GM19238 (cell line): ENCODE measurements around the gene DDA1.
"Not testable (repeated sequence)": the region's sequence is repeated elsewhere in the genome, so short reads cannot be mapped to it uniquely, and the experiment has no call there.

Experiments used
- DNase-seq: peaks from one replicate; pipeline ENCODE4 v3.0.0; 2011; ENCODE audit warnings: low spot score; ENCODE audit not compliant: insufficient read length

Gene DDA1

GRCh38 chr19:17309198-17309964, at the start of gene DDA1:
Gene DDA1, plus strand, starts transcription at chr19:17309563. Its CDS starts 92 bp downstream, at chr19:17309655.
- DNase-seq: peak; percentile 98

DNA sequence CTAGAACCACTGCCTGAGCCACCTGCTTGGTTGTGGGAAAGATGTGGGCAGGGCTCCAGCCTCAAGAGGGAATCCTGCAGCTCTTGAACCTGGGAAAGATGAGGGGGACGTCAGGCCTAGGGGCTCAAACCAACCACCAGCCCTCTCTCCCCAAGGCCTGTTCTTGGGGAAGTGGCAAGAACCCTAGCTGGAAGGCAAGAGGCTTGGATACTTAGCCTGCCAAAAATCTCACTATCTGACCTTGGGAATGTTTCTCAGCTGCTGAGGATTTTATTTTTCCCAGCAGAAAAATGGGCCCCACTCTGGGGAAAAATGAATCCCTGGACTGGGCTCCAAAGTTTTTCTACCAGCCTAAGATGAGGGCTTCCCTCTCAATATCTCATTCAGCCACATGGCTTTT, 49.4 kb upstream of the DDA1 start:
- no peak for DNase-seq

GRCh38 chr19:17260842-17261325, 48.5 kb upstream of the DDA1 start:
- DNase-seq: peak; percentile 94

DNA sequence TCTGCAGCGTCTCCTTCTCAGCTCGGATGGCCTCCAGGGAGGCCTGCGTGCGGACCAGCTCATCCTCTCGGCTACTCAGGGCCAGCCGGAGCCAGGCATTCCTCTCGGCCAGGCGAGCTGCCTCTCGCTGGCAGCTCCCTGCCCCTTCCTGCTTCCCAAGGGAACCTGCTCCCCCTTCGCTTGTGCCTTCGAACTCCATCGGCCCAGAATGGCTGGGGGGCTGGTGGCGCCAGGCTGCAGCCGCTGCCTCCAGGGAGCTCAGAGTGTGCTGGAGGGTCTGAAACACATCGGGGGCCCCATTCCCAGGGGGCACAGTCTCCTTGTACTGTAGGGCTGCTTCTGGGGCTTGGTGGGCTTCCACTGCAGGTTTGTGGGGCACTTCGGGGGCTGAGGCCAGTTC, 46.8 kb upstream of the DDA1 start:
- DNase-seq: no peak

GRCh38 chr19:17263712-17264640, 45.4 kb upstream of the DDA1 start:
- DNase-seq: no peak

GRCh38 chr19:17264641-17264979, 44.8 kb upstream of the DDA1 start, which contains the start of gene USHBP1:
Gene USHBP1, minus strand, starts transcription at chr19:17264745. Its CDS starts 446 bp downstream, at chr19:17264299.
- DNase-seq: no peak

GRCh38 chr19:17266026-17266425, 43.3 kb upstream of the DDA1 start:
- DNase-seq: no peak

DNA sequence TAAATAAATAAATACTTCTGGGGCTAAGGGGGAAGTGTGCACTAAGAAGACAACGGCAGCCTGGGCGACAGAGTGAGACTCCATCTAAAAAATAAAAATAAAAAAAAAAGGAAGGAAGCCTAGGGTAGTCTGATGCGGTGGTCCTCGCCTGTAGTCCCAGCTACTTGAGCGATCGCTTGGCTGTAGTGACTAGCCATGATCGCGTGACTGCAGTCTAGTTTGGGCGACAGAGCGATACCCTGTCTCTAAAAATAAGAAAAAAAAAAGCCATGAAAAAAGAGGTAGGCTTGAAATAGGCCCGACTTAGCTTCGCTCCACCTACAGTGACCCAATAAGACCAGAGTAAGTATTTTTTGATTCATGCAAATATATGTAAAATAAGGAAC, 42.8 kb upstream of the DDA1 start:
- no peak for DNase-seq

- DNase-seq: peak; percentile 98
Observed at GRCh38 chr19:17266975-17267788, 42.2 kb upstream of the DDA1 start, which contains the start of gene BABAM1. Gene BABAM1, plus strand, starts transcription at chr19:17267443. Its CDS starts 1,364 bp downstream, at chr19:17268807.

- DNase-seq: no peak
Observed at GRCh38 chr19:17268754-17269153, 40.6 kb upstream of the DDA1 start.

DNA sequence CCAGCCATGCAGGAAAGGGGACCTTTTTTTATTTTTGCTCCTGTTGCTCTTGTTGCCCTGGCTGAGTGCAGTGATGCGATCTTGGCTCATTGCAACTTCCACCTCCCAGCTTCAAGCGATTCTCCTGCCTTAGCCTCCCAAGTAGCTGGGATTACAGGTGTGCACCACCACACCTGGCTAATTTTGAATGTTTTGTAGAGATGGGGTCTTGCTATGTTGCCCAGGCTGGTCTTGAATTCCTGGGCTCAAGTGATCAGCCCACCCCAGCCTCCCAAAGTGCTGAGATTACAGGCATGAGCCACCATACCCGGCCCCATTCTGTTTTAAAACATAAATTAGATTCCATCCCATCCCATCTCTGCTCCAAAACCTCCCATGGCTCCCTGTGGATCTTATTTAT, 34.5 kb upstream of the DDA1 start:
- not testable (repeated sequence) for DNase-seq

- no peak for DNase-seq
Observed at GRCh38 chr19:17275441-17276175, 33.8 kb upstream of the DDA1 start.

DNA sequence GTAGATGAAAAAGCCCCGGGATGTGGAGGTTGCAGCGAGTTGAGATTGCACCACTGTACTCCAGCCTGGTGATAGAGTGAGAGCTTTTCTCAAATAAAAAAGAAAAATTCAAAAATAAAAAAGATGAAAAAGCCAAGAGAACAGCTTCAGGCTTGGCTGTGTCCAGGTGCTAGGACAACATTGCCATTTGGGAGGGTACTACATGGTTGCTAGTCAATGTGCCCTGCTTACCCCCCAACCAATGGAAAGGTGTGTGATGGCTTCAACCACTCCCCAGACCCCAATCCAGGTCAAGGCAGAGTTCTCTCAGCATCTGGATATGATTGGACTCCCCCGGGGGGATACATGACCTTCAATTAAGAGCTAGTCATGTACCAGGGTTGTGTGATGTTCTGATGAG, 29.9 kb upstream of the DDA1 start:
- DNase-seq: no peak

- peak; percentile 56 for DNase-seq
Observed at GRCh38 chr19:17281391-17282304, 27.7 kb upstream of the DDA1 start, which contains the start of gene ANKLE1. Gene ANKLE1, plus strand, starts transcription at chr19:17281901. Its CDS starts 20 bp downstream, at chr19:17281921.

DNA sequence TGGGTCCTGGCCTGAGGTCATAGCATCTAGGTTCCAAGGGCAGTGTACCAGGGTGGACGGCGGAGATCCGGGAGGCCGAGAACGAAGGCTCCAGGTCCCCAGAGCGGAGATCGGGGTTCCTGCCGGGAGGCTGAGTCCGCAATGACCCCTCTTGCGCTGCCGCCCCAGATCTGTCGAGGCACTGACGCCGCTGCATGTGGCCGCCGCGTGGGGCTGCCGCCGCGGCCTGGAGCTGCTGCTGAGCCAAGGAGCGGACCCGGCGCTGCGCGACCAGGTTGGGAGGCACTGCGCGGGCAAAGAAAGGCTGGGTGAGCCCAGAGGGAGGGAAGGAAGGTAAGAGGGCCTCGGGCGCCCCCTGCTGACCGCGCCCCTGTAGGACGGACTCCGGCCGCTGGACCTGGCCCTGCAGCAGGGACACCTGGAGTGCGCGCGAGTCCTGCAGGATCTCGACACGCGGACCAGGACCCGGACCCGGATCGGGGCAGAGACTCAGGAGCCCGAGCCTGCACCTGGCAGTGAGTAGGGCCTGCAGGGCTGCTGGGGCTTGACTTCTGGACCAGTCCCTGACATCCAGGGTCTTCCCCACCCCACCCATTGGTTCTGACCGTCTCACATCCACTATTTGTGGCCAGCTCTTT, 26.8 kb upstream of the DDA1 start:
- peak; percentile 80 for DNase-seq

DNA sequence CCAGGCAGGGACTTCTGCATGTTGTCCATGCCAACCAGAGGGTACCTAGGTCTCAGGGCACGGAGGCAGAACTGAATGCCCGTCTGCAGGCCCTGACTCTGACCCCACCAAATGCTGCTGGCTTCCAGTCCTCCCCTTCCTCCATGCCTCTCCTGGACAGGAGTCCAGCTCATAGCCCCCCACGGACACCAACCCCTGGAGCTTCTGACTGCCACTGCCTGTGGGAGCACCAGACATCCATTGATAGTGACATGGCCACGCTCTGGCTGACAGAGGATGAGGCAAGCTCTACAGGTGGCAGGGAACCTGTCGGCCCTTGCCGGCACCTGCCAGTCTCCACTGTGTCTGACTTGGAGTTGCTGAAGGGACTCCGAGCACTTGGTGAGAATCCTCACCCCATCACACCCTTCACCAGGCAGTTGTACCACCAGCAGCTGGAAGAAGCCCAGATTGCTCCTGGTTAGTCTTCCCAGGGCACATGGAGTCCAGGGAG, 25.8 kb upstream of the DDA1 start:
- DNase-seq: no peak

GRCh38 chr19:17285415-17286135, 23.8 kb upstream of the DDA1 start:
- DNase-seq: no peak

- no peak for DNase-seq
Observed at GRCh38 chr19:17286263-17286662, 23.1 kb upstream of the DDA1 start.
